HepG2 (cell line): Measurements from ENCODE around the gene HPS3. TPM values are rescaled to one million over a fixed set of nuclear protein-coding genes. Genes with fewer than 3 reads are reported as not detected.

Experiments
- AGO1 ChIP-seq: fragments of 200-400 bp; formaldehyde crosslinking; IDR thresholded peaks from 2 replicates; pipeline ENCODE4 v1.6.1; 2017; ENCODE audit warnings: mild to moderate bottlenecking, low read depth, low read length, moderate library complexity; ENCODE audit not compliant: poor library complexity, severe bottlenecking
- ATAD3A ChIP-seq: sonication (generic); formaldehyde crosslinking; IDR thresholded peaks from 2 replicates; pipeline ENCODE4 v1.4.0; 2020; ENCODE audit warnings: missing genetic modification reagents
- FOXK1 ChIP-seq: sonication (generic); formaldehyde crosslinking; IDR thresholded peaks from 2 replicates; pipeline ENCODE4 v1.4.0; 2020; ENCODE audit warnings: low read depth, missing genetic modification reagents, borderline replicate concordance
- GTF2F1 ChIP-seq: fragments of 150-350 bp; IDR thresholded peaks from 2 replicates; pipeline ENCODE4 v1.6.1; 2014; ENCODE audit warnings: low read length
- KAT8 ChIP-seq: IDR thresholded peaks from 2 replicates; pipeline ENCODE4 v1.6.1; 2016; ENCODE audit warnings: missing genetic modification reagents, missing compliant biosample characterization
- MEIS2 ChIP-seq: sonication (generic); formaldehyde crosslinking; IDR thresholded peaks from 2 replicates; pipeline ENCODE4 v1.9.0; 2021; ENCODE audit warnings: mild to moderate bottlenecking, missing genetic modification reagents
- MTA3 ChIP-seq: sonication (generic); formaldehyde crosslinking; IDR thresholded peaks from 2 replicates; pipeline ENCODE4 v1.4.0; 2020; ENCODE audit warnings: missing genetic modification reagents
- NFATC3 ChIP-seq: sonication (generic); formaldehyde crosslinking; IDR thresholded peaks from 2 replicates; pipeline ENCODE4 v1.5.1; 2020; ENCODE audit warnings: mild to moderate bottlenecking, missing genetic modification reagents
- PHF8 ChIP-seq: sonication (generic); formaldehyde crosslinking; IDR thresholded peaks from 2 replicates; pipeline ENCODE4 v1.5.0; 2020; ENCODE audit warnings: missing genetic modification reagents
- PREB ChIP-seq: sonication (generic); formaldehyde crosslinking; IDR thresholded peaks from 2 replicates; pipeline ENCODE4 v1.4.0; 2020; ENCODE audit warnings: missing genetic modification reagents
- SIX4 ChIP-seq: sonication (generic); formaldehyde crosslinking; IDR thresholded peaks from 2 replicates; pipeline ENCODE4 v1.4.0; 2020; ENCODE audit warnings: missing genetic modification reagents
- TFAP4 ChIP-seq: sonication (generic); IDR thresholded peaks from 2 replicates; pipeline ENCODE4 v1.6.1; 2016; ENCODE audit warnings: low read depth, borderline replicate concordance
- ZNF138 ChIP-seq: sonication (generic); formaldehyde crosslinking; IDR thresholded peaks from 2 replicates; pipeline ENCODE4 v1.5.0; 2020; ENCODE audit warnings: mild to moderate bottlenecking, low read depth, missing genetic modification reagents
- ZNF281 ChIP-seq: sonication (generic); formaldehyde crosslinking; IDR thresholded peaks from 2 replicates; pipeline ENCODE4 v1.4.0; 2020; ENCODE audit warnings: missing genetic modification reagents, borderline replicate concordance
- ZNF329 ChIP-seq: sonication (generic); formaldehyde crosslinking; IDR thresholded peaks from 2 replicates; pipeline ENCODE4 v1.9.0; 2021; ENCODE audit warnings: low read depth, mild to moderate bottlenecking, missing genetic modification reagents
- polyA plus RNA-seq, 8 experiments: library from polyadenylated mRNA; depleted of rRNA in 3 of 8; stranded (reverse) in 7 of 8; unstranded in 1 of 8; fragments of >200 nt; fragmentation: Illumina TruSeq in 4 of 8; extraction: Trizol in 4 of 8; gene quantifications; 2 replicates each; pipeline versions ENCODE4 v1.2.1 to v1.2.3, GENCODE V29; 2011 to 2016; ENCODE audit warnings: low read depth in 4 of 8, missing spikeins in 1 of 8, mixed read lengths in 1 of 8; ENCODE audit not compliant: insufficient read depth in 1 of 8
- total RNA-seq, 5 experiments: library from RNA; depleted of rRNA; stranded (reverse); fragments of >200 nt; fragmentation: Illumina TruSeq; extraction: Trizol; gene quantifications; 2 replicates each; pipeline ENCODE4 v1.2.3, GENCODE V29; 2016; ENCODE audit warnings: low read depth in 1 of 5
- TF ChIP-seq, protein P1 (sequence below): IDR thresholded peaks from 2 replicates; pipeline ENCODE4 v1.6.1; 2016; ENCODE audit warnings: low read depth, borderline replicate concordance
- TF ChIP-seq, protein P2 (sequence below): sonication (generic); formaldehyde crosslinking; conservative IDR thresholded peaks from 2 replicates; pipeline ENCODE4 v1.4.0; 2020; ENCODE audit warnings: missing genetic modification reagents
- TF ChIP-seq, protein P3 (sequence below): sonication (generic); formaldehyde crosslinking; IDR thresholded peaks from 2 replicates; pipeline ENCODE4 v1.4.0; 2020; ENCODE audit warnings: mild to moderate bottlenecking, missing genetic modification reagents
- TF ChIP-seq, protein P4 (sequence below): sonication (generic); formaldehyde crosslinking; conservative IDR thresholded peaks from 2 replicates; pipeline ENCODE4 v1.8.0; 2022; ENCODE audit warnings: missing genetic modification reagents

HPS3 gene
- total and polyA plus RNA-seq, 2 of the 13 experiments (the other 11 are each of a cell fraction or from before 2014, with no cell fraction given) = 9.5 to 18.9 TPM

- TF ChIP-seq ZNF281 = peak; percentile 78
- no peak for TF ChIP-seq ZNF329 (CRISPR knock-in tag)
- no peak for TF ChIP-seq ATAD3A (CRISPR knock-in tag)
- peak; percentile 57; the same call in 1 of the 2 replicates for TF ChIP-seq FOXK1 (CRISPR knock-in tag)
- TF ChIP-seq MTA3 (CRISPR knock-in tag) = no peak
- TF ChIP-seq MEIS2 = peak; percentile 91
- peak; percentile 88 for TF ChIP-seq KAT8 (CRISPR knock-in tag)
- no peak for TF ChIP-seq AGO1
- TF ChIP-seq ZNF138 (CRISPR knock-in tag) = peak; percentile 91; the same call in 1 of the 2 replicates
- TF ChIP-seq, protein P1, sequence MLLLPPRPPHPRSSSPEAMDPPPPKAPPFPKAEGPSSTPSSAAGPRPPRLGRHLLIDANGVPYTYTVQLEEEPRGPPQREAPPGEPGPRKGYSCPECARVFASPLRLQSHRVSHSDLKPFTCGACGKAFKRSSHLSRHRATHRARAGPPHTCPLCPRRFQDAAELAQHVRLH (CRISPR knock-in tag) = peak; percentile 88
- TF ChIP-seq PREB (CRISPR knock-in tag) = no peak
- no peak for TF ChIP-seq SIX4 (CRISPR knock-in tag)
- TF ChIP-seq, protein P2, sequence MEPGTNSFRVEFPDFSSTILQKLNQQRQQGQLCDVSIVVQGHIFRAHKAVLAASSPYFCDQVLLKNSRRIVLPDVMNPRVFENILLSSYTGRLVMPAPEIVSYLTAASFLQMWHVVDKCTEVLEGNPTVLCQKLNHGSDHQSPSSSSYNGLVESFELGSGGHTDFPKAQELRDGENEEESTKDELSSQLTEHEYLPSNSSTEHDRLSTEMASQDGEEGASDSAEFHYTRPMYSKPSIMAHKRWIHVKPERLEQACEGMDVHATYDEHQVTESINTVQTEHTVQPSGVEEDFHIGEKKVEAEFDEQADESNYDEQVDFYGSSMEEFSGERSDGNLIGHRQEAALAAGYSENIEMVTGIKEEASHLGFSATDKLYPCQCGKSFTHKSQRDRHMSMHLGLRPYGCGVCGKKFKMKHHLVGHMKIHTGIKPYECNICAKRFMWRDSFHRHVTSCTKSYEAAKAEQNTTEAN = peak; percentile 83
- TF ChIP-seq NFATC3 = peak; percentile 80; the same call in 1 of the 2 replicates
- no peak for TF ChIP-seq GTF2F1
- peak; percentile 64; the same call in 1 of the 2 replicates for TF ChIP-seq PHF8 (CRISPR knock-in tag)
- no peak for TF ChIP-seq TFAP4
- TF ChIP-seq, protein P3, sequence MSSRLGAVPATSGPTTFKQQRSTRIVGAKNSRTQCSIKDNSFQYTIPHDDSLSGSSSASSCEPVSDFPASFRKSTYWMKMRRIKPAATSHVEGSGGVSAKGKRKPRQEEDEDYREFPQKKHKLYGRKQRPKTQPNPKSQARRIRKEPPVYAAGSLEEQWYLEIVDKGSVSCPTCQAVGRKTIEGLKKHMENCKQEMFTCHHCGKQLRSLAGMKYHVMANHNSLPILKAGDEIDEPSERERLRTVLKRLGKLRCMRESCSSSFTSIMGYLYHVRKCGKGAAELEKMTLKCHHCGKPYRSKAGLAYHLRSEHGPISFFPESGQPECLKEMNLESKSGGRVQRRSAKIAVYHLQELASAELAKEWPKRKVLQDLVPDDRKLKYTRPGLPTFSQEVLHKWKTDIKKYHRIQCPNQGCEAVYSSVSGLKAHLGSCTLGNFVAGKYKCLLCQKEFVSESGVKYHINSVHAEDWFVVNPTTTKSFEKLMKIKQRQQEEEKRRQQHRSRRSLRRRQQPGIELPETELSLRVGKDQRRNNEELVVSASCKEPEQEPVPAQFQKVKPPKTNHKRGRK (CRISPR knock-in tag) = peak; percentile 55; the same call in 1 of the 2 replicates
- TF ChIP-seq, protein P4, sequence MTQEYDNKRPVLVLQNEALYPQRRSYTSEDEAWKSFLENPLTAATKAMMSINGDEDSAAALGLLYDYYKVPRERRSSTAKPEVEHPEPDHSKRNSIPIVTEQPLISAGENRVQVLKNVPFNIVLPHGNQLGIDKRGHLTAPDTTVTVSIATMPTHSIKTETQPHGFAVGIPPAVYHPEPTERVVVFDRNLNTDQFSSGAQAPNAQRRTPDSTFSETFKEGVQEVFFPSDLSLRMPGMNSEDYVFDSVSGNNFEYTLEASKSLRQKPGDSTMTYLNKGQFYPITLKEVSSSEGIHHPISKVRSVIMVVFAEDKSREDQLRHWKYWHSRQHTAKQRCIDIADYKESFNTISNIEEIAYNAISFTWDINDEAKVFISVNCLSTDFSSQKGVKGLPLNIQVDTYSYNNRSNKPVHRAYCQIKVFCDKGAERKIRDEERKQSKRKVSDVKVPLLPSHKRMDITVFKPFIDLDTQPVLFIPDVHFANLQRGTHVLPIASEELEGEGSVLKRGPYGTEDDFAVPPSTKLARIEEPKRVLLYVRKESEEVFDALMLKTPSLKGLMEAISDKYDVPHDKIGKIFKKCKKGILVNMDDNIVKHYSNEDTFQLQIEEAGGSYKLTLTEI (CRISPR knock-in tag) = no peak
Measured at GRCh38 chr3:149086232-149086988, 43.0 kb upstream of the HPS3 start, which contains the start of gene HLTF (continued).
